ENCODE data around the gene NUDT8.
"Not testable (repeated sequence)": the region's sequence is repeated elsewhere in the genome, so short reads cannot be mapped to it uniquely, and the experiment has no call there.

DNA sequence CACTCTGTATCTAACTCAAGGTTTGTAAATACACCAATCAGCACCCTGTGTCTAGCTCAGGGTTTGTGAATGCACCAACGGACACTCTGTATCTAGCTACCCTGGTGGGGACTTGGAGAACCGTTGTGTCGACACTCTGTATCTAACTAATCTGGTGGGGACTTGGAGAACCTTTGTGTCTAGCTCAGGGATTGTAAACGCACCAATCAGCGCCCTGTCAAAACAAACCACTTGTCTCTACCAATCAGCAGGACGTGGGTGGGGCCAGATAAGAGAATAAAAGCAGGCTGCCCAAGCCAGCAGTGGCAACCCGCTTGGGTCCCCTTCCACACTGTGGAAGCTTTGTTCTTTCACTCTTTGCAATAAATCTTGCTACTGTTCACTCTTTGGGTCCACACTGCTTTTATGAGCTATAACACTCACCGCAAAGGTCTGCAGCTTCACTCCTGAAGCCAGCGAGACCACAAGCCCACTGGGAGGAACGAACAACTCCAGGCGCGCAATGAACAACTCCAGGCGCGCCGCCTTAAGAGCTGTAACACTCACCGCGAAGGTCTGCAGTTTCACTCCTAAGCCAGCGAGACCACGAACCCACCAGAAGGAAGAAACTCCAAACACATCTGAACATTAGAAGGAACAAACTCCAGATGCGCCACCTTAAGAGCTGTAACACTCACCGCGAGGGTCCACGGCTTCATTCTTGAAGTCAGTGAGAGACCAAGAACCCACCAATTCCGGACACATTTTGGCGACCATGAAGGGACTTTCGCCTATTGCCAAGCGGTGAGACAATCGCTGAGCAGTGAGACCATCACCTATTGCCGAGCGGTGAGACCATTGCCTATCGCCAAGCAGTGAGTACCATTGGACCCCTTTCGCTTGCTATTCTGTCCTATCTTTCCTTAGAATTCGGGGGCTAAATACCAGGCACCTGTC is 9.8 kb downstream of the NUDT8 start:
- TF ChIP-seq CTCF, POLR2A, POLR2AphosphoS5 (IDR thresholded peaks at IDR 0.05): not testable (repeated sequence)

Data from breast epithelium (tissue), 3 donors.